Measurements from ENCODE around the gene KCNQ5. TPM values are rescaled to one million over a fixed set of nuclear protein-coding genes. Genes with fewer than 3 reads are reported as not detected.

Gene KCNQ5
- total RNA-seq, 4 donors from 2014 or later = 1.1 to 14.6 (median 9.0) TPM

DNA sequence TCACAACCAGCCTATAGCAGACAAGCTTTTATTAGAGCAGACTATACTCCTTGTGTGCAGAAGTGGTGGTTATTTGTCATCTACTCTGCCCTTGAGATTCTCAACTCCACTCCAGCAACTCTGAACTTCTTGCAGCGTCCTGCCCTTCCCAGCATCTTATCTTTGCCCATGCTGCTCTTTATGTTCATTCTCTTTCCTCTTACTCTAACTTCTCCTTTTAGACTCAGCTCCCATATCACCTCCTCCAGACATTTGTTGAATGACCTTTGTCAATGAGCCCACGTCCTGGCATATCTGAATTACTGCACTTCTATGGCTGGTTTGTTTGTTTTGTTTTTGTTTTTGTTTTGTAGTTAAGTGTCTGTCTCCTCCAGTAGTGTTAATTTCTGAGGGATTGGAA lies 81.2 kb downstream of the KCNQ5 start:
- 69% methylated on average over 2 of the region's 2 CpGs for WGBS, 2 donors
- Histone ChIP-seq H3K27ac (no peak overlapping the region), H3K4me1 (no peaks in the 10 kb centered on the region), H3K4me3 (replicated peaks in 1 of 3) (no peak overlapping the region), H3K36me3 (no peaks in the 10 kb centered on the region), H3K9me3 (no peaks in the 10 kb centered on the region), H3K27me3 (no peaks in the 10 kb centered on the region)
- no peak for TF ChIP-seq POLR2A (IDR thresholded peaks at IDR 0.05)
- TF ChIP-seq, protein P1, sequence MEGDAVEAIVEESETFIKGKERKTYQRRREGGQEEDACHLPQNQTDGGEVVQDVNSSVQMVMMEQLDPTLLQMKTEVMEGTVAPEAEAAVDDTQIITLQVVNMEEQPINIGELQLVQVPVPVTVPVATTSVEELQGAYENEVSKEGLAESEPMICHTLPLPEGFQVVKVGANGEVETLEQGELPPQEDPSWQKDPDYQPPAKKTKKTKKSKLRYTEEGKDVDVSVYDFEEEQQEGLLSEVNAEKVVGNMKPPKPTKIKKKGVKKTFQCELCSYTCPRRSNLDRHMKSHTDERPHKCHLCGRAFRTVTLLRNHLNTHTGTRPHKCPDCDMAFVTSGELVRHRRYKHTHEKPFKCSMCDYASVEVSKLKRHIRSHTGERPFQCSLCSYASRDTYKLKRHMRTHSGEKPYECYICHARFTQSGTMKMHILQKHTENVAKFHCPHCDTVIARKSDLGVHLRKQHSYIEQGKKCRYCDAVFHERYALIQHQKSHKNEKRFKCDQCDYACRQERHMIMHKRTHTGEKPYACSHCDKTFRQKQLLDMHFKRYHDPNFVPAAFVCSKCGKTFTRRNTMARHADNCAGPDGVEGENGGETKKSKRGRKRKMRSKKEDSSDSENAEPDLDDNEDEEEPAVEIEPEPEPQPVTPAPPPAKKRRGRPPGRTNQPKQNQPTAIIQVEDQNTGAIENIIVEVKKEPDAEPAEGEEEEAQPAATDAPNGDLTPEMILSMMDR (IDR thresholded peaks at IDR 0.05) = no peak
- intact Hi-C loops (cut with DNase I) = no loop called here
- DNase-seq = no peak

DNA sequence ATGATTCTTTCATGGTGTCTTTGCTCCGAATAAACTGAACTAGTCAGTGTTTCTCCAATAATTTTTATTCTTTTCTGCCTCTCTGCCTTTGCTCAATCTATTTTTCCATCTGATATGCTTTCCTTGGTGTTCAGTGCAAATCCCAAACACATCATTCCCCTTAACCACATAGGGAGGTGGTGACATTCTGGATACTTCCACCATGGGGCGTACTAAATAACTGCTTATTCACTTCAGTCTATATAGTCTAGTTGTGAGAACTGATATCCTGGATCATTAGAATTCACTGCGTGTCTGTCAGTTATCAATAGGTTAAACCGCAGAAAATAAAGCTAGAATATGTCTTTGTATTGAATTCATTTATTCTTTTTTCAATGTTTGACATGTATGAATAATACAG lies 83.1 kb downstream of the KCNQ5 start:
- Histone ChIP-seq H3K36me3 (no peaks in the 10 kb centered on the region), H3K4me1 (no peaks in the 10 kb centered on the region), H3K9me3 (no peaks in the 10 kb centered on the region), H3K27ac (no peak overlapping the region), H3K27me3 (no peaks in the 10 kb centered on the region), H3K4me3 (replicated peaks in 1 of 3) (no peak overlapping the region)
- WGBS, 2 donors = 84 to 92% methylated on average over 4 of the region's 4 CpGs
- no peak for TF ChIP-seq POLR2A (IDR thresholded peaks at IDR 0.05)
- TF ChIP-seq, protein P1 (IDR thresholded peaks at IDR 0.05) = no peak
- DNase-seq = no peak
- intact Hi-C loops (cut with DNase I) = no loop called here

DNA sequence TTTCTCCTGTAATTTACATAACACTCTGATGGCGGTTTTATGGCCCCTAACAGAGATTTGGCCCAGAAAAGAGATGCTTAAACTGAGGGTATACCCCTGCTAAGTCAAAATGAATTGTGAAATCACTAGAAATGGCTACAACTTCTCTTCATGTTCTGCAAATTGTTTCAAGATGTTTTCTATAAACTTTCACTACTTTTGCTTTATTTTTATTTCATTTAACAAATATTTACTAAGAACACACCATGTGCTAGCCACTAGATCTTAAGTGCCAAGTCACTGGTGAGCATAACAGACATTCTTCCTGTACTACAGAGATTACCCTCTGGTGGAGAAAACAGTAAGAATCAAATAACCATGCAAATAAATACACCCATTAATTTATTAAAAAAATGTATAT lies 87.6 kb downstream of the KCNQ5 start:
- TF ChIP-seq POLR2A (IDR thresholded peaks at IDR 0.05) = no peak
- TF ChIP-seq, protein P1 (IDR thresholded peaks at IDR 0.05) = peak in 1 of 6 experiments; percentile 17

DNA sequence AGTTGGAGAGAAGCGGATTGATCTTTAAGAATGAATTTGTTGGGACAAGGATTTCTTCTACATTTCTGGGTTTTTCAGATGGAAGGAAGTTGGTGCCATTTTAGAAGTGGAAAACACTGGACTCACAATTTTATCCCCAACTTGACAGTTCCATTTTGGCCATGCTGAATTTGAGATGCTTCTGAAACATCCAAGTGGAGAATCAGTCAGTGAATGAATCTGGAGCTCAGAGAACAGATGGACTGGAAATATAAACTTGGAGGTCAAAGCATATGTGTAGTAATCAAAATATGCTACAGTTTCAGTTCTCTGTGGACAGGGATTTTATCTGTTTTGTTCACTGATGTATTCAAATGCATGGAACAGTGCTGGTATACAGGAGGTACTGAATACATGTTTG lies 89.9 kb downstream of the KCNQ5 start:
- WGBS, 2 donors = 96 to 100% methylated on average over 1 of the region's 1 CpG
- Histone ChIP-seq H3K4me1 (peaks cover 0 to 3% of the 10 kb centered on the region in 2 donors), H3K4me3 (replicated peaks in 1 of 3) (no peak overlapping the region), H3K27me3 (no peaks in the 10 kb centered on the region), H3K27ac (no peak overlapping the region), H3K36me3 (no peaks in the 10 kb centered on the region), H3K9me3 (no peaks in the 10 kb centered on the region)
- DNase-seq = no peak
- no peak for TF ChIP-seq POLR2A (IDR thresholded peaks at IDR 0.05)
- TF ChIP-seq, protein P1 (IDR thresholded peaks at IDR 0.05) = no peak
- intact Hi-C loops (cut with DNase I) = no loop called here

More for the DNA sequence above, 87.6 kb downstream of the KCNQ5 start:
- Histone ChIP-seq H3K27ac (no peak overlapping the region), H3K36me3 (no peaks in the 10 kb centered on the region), H3K4me1 (no peaks in the 10 kb centered on the region), H3K27me3 (no peaks in the 10 kb centered on the region), H3K9me3 (no peaks in the 10 kb centered on the region), H3K4me3 (replicated peaks in 1 of 3) (no peak overlapping the region)
- intact Hi-C loops (cut with DNase I) = no loop called here
- WGBS, 2 donors = 82 to 83% methylated on average over 1 of the region's 1 CpG
- DNase-seq = no peak

DNA sequence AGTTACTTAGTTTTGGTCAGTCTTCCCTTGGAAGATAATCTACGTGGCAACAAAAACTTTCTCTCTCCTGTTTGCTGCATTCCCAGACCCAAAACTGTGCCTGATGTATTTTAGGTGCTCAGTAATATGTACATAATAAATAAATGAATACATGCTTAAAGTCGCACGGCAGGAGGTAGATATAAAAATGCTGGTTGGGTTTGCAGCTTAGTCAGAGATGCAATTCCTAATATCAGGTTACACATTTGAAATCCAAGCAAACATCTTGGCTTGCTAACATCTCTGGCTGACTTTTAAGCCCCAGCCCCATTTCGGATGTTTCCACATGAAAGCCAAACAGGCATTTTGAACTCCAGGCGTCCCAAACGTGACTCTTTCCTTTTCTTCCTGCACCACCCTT lies 91.0 kb downstream of the KCNQ5 start:
- H3K9me3 ChIP-seq = no peaks in the 10 kb centered on the region
- intact Hi-C loops (cut with DNase I) = no loop called here
- 77 to 82% methylated on average over 6 of the region's 6 CpGs for WGBS, 2 donors
- DNase-seq = no peak
- no peaks in the 10 kb centered on the region for H3K27me3 ChIP-seq
- TF ChIP-seq, protein P1 (IDR thresholded peaks at IDR 0.05) = no peak
- TF ChIP-seq POLR2A (IDR thresholded peaks at IDR 0.05) = no peak
- no peaks in the 10 kb centered on the region for H3K36me3 ChIP-seq
- H3K27ac ChIP-seq = no peak overlapping the region
- H3K4me1 ChIP-seq = peaks cover 0 to 3% of the 10 kb centered on the region in 2 donors
- no peak overlapping the region for H3K4me3 ChIP-seq (replicated peaks in 1 of 3)

Measured in thyroid gland (tissue), 4 donors.